Forelimb muscle (tissue), 1 donor: ENCODE results near the gene PARN. TPM values are rescaled to one million over a fixed set of nuclear protein-coding genes. Genes with fewer than 3 reads are reported as not detected.

Source experiments
- DNase-seq: peaks from one replicate; pipeline ENCODE4 v3.0.0-alpha.2; 2013; ENCODE audit warnings: low read depth
- polyA plus RNA-seq: library from polyadenylated mRNA; unstranded; fragments of 120-200 nt; gene quantifications from one replicate; pipeline ENCODE4 v1.2.1, GENCODE V29; 2013; ENCODE audit not compliant: insufficient read length

PARN gene
- polyA plus RNA-seq, 1 donor = 15.1 TPM

DNA sequence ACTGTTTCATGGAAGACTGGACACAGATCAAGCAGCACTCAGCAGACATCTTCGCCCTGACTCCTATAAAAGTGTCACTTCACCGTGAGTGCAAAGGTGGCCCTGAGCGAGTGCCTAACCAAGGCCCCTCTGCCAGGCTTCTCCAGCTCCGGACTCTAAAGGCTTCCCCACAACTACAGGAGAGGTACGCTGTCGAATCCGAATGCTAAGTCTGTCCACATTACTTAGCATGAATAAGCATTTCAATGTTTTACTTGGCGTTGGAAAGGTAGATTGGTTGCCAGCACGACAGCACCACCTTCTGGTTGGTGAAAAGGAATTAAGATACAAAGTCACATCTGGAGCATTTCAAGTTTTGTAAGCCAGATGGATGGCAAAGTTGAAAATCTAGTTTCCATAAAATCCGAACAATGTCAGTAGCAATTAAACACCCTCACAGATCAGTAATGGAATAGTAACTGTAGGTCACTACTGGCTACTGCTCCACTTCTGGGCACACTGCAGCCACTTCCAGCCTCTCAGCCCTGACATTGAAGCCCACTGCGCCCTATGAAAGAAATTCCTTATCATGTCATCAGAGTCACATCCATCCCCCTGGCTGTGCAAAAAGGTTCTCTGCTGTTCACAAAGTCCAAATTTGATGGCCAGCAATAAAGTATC lies 100.9 kb downstream of the PARN start:
- peak; percentile 87 for DNase-seq

DNA sequence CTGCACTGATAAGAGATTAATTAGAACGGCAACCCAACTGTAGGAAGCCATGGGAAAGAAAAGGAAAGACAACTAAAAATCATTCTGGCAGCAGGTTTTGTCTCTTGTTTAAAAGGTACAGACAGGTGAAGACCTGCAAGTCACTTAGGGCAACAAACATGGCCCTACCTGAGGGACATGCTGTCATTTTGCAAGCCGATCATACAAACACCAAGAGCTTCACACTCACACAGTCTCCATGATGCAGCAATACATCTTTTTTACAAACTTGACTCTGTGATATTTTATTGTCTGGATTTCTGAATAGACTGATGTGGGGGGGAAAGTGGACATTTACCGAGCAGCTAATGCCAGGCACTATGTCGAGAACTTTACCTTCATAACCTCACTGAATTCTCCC lies 101.8 kb downstream of the PARN start:
- no peak for DNase-seq

DNA sequence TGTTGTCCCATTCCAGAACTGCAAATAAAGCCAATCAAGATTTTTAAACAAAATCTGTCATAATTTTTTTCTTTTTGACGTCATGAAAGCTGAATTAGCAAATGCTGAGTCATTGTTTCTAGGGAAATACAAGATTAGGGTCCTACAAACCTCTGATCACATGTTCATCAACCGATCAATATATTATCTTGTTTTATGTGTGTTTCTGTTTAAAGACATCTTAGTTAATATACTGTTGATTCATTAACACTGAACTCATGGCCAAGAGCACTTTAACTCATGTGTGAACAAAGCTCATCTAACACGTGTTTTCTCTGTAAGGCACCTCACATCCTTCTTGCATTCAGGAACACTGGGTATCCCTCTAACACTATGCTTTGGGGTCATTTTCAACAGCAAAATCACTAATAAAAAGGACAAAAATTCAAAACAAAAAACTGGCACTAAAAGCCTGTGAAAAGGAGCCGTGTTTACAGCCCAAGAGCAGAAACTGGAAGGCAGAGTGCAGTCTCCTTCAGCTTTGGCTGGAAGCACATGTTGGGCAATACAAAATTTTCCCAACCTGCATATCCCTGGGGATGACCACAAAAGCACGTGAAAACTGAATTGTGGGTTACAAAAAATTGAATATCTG lies 102.5 kb downstream of the PARN start:
- no peak for DNase-seq

DNA sequence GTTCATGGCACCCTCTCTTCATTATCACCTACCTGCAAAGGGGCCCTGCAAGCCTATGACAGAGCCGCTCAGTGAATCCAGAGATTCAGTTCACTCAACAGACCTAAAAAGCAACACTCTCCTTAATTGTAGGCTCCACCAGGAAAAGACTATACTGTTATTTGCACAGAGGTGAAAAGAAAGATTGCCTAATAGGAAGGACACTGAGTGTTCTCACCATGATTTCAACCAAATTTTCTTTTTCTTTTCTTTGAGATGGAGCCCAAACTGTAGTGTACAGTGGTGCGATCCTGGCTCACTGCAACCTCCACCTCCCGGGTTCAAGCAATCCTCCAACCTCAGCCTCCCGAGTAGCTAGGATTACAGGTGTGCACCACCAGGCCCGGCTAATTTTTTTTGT lies 104.5 kb downstream of the PARN start:
- DNase-seq = no peak

DNA sequence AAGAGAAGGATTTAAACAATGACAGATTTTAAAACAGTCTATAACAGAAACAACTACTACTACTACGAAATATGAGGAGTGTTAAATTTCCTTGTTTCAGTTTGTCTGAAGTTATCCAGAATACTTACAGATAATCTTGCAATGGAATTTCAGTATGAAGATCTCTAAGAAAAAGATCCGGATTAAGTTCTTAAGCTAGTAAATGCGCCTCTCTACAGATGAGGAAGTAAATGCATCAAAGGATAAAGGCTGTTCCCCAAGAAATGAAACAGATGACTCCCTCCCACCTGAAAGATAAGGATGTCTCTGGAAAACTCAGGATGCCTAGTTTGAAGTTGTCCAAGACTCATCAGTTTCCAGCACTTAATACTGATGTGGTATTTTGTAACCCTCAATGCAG lies 105.1 kb downstream of the PARN start:
- DNase-seq = no peak

DNA sequence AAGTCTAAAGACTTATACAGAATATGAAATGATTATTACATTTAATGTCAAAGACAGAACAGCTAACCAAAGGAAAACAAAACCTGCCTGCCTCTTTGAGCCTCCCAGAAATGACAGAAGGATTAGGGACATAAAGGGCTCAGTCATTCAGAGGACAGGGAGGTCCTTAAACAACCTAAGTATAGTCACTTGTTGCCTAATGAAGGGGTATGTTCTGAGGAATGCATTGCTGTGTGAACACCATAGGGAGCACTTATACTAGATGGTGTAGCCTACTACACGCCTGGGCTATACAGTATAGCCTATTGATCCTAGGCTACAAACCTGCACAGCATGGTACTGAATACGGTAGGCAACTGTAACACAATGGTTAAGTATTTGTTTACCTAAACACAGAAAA lies 106.4 kb downstream of the PARN start:
- DNase-seq = no peak

DNA sequence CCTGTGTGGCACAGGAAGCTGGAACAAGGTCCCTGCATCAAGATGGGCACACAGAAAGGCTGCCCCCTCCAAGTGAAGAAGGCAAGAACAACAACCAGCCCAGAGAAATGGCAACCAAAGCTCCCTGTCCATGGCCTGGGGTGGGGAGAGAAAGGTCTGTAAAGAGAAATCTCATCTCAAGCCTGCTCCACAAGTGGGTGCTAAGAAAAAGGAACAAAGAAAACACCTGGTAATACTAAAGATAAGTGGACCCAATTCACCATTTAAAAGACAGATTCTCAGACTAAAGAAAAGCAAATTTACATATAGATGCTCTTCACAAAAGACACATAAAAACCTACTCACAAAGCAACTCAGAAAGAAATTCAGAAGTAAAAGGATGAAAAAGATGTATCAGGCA lies 107.4 kb downstream of the PARN start:
- DNase-seq = no peak

DNA sequence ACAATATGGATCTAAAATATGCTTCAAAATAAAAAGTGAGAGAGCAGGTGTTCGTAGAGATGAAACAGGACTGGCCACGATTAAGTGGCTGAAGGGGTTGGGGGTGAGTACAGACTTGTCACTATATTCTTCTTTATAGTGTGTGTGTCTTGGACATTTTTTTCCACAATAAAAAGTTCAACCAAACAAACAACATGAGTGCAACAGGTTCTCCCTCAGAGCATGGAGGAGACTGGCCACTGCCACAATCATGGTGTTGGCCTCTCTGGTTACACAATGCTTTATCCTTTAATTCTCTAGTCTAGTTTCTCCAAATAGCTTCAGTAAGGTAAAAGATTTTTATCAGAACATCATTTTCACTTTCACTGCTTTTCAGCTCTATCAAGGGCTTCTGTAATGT lies 109.3 kb downstream of the PARN start:
- DNase-seq = no peak

DNA sequence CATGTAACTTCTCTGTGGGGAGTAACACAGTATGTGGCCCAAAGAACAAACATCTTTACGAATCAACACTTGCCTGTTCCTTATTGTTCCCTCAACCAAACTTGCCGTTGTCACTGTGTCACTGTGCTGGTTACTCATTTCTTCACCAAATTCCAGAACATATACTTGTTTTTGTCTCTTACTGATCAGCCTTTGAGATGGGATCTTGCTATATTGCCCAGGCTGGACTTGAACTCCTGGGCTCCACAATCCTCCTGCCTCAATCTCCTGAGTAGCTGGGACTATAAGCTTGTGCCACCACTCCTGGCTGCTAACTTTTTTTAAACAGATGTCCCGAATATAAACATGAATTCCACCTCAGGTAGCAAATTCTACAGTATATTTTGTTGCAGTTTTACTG lies 115.1 kb downstream of the PARN start:
- no peak for DNase-seq

DNA sequence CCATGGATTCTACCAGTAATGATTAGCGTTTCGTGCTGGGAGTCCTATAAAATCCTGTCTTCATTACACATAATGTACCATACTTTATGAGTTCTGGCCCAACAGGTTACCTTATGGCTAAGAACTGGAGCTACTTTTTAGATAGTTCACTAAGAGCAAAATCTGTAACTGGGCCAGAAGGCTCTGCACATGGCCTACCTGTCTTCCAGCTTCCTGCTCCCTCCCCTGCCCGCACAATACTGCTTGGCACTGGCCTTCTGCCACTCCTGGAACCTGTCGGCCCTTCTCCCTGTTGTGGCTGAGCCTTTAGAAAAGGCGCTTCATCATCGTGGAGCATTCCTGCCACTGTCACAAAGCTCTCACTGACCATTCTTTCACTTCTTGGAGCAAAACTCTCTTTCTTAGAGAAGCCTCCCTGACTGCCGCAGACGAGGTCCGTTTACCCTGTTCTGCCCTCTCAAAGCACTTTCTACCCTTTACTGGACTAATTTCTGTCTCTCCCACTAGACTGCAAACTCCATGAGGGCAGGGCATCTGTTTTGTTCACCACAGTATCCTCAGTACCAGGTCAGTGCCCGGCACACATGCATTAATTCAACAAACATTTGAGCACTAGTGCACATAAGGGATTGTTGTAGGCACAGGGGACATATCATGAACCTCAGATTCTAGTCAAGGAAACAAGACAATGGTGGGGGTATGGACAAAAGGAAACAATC lies 116.5 kb downstream of the PARN start:
- DNase-seq = no peak

DNA sequence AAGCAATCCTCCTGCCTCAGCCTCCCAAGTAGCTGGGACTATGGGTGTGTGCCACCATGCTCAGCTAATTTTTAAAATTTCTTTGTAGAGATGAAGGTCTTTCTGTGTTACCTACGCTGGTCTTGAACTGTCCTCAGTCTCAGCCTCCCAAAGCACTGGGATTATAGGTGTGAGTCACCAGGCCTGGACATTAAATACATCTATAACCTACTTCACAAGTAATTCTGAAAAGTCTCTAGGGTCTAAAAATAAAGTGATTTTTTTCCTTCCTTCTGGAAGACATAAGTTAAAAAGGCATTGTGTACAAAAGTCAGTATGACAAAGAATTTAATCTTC lies 118.3 kb downstream of the PARN start:
- DNase-seq = no peak

DNA sequence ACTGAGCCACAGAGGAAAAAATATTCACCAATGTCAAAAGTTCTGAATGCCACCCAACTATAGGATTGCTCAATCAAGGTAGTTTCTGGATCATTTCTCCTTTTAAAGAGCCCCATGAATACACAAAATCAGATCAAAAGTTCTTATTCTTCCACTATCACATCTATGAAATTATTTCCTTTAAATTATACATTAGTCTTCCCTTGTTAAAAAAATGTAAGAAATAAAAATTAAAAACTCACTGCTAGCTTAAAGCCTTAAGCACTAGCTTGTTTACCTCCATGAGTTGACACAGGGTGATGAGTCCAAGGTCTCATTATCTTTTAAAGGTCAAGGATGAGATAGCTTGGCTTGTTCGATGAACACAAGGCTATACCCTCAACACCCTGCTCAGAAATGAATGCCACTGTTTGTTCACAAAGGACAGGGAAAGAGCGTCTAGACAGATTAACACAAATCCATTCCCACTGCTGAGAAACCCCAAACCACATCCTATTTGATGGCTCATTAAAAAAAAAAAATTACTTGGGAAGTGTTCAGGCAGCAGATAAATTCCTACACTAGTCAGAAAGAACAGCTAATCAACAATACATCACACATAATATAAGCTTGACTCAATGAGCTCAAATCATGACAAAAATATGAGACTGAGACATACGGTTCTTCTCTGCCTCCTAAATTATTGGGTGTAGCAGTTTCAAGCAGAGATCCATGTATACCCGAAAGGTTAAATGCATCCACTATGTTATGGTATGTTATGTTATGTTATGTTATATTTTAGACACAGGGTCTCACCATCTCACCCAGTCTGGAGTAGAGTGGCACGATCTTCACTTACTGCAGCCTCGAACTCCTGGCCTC lies 118.9 kb downstream of the PARN start:
- DNase-seq = no peak

DNA sequence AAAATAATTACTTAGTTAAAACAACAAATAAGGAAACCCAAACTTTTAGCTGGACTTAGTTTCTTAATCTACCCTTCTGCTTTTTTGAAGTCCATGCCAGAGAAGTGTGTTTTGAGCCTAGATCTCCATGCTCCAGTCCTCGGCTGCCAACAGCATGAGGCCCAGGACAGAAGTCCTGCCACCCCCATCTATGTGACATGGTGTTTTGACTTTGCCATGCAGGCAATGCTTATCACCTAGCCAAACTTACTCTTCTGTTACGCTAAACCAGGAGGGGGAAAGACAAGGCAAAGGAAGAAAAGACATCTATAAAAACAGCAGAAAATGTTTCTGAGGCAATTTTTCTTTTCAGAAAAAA lies 119.5 kb downstream of the PARN start:
- no peak for DNase-seq

DNA sequence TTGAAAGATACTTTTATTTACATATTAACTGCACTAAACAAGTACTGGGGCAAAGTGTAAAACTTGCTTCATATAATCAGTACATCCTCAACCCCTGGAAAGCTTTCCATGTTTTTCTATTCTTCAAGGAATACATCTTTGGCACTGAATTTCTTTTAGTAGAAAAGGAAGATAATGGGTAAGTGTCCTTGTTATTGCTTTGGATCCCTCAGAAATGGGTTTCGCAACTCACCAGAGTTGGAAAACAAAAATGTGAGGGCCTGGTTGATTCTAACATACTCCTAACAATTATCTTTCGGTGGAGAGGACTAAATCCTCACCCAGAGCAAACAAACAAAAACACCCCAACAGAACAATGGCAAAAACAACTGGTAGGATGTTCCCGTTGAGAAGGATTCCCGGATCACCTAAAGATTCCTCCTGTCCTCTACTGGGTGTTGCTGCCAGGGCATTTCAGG lies 120.4 kb downstream of the PARN start:
- no peak for DNase-seq

DNA sequence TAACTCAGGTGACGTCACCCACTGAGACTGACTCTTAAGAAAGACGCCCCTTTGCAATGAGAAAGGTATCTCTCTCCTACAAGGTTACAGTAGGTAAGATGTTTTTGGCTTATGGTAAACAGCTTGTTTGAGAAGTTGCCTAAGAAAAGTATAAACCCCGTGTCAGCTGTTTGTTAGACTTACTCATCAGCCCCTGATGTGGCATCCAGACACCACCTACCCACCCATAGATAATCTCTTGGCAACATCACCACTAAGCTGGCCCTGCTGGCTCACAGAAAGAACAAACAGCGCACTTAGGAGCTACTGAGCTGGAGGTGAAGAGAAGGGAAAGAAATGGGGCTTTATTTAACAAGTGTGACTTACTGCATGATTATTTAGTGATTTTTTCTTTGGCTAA lies 121.0 kb downstream of the PARN start:
- DNase-seq = no peak

DNA sequence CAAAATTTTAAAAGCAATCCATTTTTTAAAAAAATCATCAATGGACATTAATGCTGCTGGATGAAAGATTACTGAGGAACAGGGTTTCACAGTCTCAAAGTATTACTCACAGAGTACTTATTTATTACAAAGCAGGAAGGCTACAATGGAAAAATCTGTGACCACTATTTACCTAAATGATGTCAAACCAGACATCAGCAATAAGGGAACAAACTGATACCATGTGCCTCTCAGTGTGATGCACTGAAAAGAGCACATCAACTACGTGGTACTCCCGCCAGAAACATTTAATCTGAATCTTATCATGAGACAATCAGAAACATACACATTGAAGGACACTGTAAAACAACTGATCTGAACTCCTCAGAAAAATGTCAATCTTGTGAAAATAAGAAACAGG lies 124.2 kb downstream of the PARN start:
- DNase-seq = no peak

DNA sequence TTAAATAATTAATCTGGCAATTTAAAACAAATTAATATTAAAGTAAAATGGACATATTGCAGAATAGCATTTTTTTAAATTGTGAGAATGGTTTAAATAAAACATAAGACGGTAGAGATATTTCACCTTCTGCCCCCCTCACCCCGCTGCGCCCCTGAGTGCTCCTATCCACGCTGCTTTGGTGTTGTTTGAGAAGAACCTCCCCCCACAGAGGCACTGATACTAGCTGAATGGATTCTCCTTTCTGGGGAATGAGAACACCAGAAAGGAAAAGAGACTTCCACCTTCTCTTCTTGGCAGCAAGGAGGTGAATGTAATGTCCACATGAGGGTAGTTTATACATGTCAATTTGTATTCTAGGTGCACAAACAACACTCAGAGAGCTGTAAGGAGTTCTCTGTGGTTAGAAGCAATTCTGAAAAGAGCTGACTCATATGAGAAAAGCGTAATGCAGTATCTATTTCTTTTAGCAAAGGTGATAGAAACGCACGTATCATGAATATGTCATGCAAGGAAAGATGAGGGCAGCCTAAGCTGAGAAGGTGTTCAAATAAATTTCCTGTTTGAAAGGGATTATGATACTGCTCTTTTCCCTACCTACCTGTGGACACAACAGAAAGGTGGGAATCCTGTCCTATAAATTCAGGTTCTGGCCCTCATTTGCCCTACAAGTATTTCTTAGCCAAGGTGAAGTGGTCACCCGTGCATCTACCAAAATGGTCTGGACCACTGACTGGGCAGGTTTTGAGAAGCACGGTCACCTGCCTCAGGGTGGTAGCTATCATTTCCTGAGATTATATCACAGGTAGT lies 126.9 kb downstream of the PARN start:
- DNase-seq = no peak

DNA sequence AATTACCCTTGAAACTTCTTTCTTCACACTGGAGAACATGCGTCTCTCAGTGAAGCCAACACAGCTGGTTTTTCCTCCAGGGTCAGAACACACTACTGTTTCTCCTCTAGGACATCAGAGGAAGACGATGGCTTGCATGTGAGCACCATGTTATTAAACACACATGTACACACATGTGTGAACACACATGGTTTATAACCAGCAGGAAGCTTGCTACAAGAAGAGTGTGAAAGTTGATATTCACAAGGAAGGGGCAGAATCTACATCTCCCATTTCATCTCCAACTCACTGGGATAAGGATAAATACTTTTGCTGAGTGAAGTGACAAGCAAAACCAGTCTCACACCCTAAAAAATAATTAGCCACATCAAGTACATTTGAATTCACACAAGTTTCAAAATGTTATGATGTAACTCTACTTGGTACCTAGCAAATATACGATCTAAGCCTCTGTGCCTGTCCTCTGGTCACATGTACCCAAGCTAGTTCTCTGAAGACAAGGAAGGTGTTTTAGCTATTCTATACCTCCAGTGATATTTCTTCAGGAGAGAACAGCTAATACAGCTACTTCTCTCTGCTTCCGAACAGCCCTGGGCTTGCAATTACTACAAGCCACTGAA lies 127.7 kb downstream of the PARN start:
- no peak for DNase-seq

DNA sequence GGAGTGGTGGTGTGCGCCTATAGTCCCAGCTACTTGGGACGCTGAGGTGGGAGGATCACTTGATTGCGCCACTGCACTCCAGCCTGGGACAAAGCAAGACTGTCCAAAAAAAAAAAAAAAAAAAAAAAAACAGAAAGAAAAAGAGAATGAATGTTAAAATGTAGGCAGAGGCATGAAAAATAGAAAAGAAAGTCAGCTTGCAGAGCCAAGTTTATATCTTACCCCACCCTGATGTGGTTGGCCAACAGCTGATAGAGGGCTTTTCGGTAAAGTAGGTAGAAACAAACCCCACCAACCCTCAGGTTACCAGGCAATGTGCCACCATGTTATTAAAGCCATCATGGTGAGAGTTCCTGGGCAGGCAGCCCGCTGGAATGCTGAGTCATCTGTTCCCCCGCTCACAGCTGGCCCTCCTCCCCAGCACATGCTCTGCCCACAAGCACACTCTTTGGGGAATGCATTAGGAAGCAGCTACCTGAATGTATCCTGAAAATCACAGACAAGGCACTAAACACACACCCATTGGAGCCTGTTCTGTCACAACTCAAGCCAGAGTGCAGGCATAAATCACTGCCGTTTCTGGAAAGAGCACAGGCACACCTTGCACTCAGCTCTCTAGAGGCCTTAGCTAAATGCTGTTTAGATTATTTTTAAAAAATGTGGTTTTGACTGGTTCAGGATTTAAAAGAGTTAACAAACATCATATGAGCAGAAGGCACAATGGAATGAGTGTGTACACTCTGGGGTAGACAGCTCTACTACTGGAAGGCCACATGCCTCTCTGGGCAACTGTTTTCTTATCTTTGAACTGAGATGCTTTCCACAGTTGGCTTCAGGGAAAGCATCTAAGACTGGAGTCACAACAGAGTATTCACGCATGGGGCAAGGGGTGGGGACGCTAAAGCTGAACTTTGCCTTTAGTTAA lies 128.5 kb downstream of the PARN start:
- DNase-seq = peak; percentile 39

DNA sequence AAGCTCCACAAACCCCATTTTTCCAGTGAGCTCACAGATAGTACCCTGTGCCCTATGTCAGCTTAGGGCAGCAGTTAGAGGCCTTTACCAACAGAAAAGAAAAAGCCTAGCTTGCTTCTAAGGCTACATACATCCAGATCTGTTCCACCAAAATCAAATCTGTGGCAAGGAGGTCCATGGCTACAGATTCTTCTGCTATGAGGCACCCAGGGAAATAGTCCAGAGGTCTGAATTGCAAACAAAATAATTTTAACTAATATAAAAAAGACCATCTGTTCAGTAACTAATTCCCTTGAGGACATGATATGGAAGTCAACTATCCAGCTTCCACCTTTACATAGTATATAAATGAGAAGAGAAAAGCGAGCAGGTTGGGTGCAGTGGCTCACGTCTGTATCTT lies 129.3 kb downstream of the PARN start:
- no peak for DNase-seq
